Osteocyte (in vitro differentiated cells): ENCODE data around the gene KIF16B. TPM values are rescaled to one million over a fixed set of nuclear protein-coding genes. Genes with fewer than 3 reads are reported as not detected.

Experiments
- DNase-seq: peaks from one replicate; pipeline ENCODE4 v3.0.0; 2021; ENCODE audit warnings: mixed read lengths; ENCODE audit not compliant: unreplicated experiment; ENCODE audit errors: extremely low spot score
- H3K27ac Mint-ChIP-seq: one replicate; pipeline ENCODE4 v1.8.0; 2021; ENCODE audit warnings: mild to moderate bottlenecking, mixed read lengths; ENCODE audit not compliant: unreplicated experiment
- H3K27me3 Mint-ChIP-seq: one replicate; pipeline ENCODE4 v1.8.0; 2021; ENCODE audit warnings: mixed read lengths; ENCODE audit not compliant: unreplicated experiment
- H3K36me3 Mint-ChIP-seq: one replicate; pipeline ENCODE4 v1.8.0; 2021; ENCODE audit warnings: mixed read lengths; ENCODE audit not compliant: unreplicated experiment
- H3K4me1 Mint-ChIP-seq: one replicate; pipeline ENCODE4 v1.8.0; 2021; ENCODE audit warnings: mixed read lengths; ENCODE audit not compliant: unreplicated experiment
- H3K4me3 Mint-ChIP-seq: one replicate; pipeline ENCODE4 v1.8.0; 2021; ENCODE audit warnings: mild to moderate bottlenecking, moderate library complexity, mixed read lengths; ENCODE audit not compliant: unreplicated experiment
- H3K9me3 Mint-ChIP-seq: one replicate; pipeline ENCODE4 v1.8.0; 2021; ENCODE audit warnings: mixed read lengths; ENCODE audit not compliant: unreplicated experiment
- CTCF ChIP-seq: fragments of 200-600 bp; sonication (generic); IDR thresholded peaks from 2 replicates; pipeline ENCODE4 v1.5.0; 2021; ENCODE audit warnings: antibody characterized with exemption, mild to moderate bottlenecking, moderate library complexity
- total RNA-seq: library from RNA; stranded (reverse); gene quantifications from 2 replicates; pipeline ENCODE4 v1.2.1, GENCODE V29; 2021

Gene KIF16B
- total RNA-seq, 1 donor from 2014 or later: 10.2 TPM

GRCh38 chr20:16349523-16350260, 223.6 kb downstream of the KIF16B start:
- H3K4me1 Mint-ChIP-seq: peaks cover 3% of the 10 kb centered on the region
- no peak for TF ChIP-seq CTCF
- no peak overlapping the region for H3K27ac Mint-ChIP-seq
- no peak for DNase-seq
- no peak overlapping the region for H3K4me3 Mint-ChIP-seq
- no peaks in the 10 kb centered on the region for H3K9me3 Mint-ChIP-seq
- H3K27me3 Mint-ChIP-seq: no peaks in the 10 kb centered on the region
- no peaks in the 10 kb centered on the region for H3K36me3 Mint-ChIP-seq

GRCh38 chr20:16346956-16347355, 226.3 kb downstream of the KIF16B start:
- H3K36me3 Mint-ChIP-seq: no peaks in the 10 kb centered on the region
- DNase-seq: no peak
- no peak for TF ChIP-seq CTCF
- H3K27ac Mint-ChIP-seq: no peak overlapping the region
- peaks cover 3% of the 10 kb centered on the region for H3K4me1 Mint-ChIP-seq
- no peaks in the 10 kb centered on the region for H3K9me3 Mint-ChIP-seq
- H3K4me3 Mint-ChIP-seq: no peak overlapping the region
- no peaks in the 10 kb centered on the region for H3K27me3 Mint-ChIP-seq

- H3K27me3 Mint-ChIP-seq: no peaks in the 10 kb centered on the region
- peaks cover 15% of the 10 kb centered on the region for H3K9me3 Mint-ChIP-seq
- no peak for TF ChIP-seq CTCF
- H3K4me3 Mint-ChIP-seq: no peak overlapping the region
- no peak for DNase-seq
- H3K36me3 Mint-ChIP-seq: peaks cover 19% of the 10 kb centered on the region
- H3K4me1 Mint-ChIP-seq: no peaks in the 10 kb centered on the region
- no peak overlapping the region for H3K27ac Mint-ChIP-seq
These were observed 235.5 kb downstream of the KIF16B start for GRCh38 chr20:16337707-16338106.

GRCh38 chr20:16327606-16328005, 245.6 kb downstream of the KIF16B start:
- no peak overlapping the region for H3K27ac Mint-ChIP-seq
- no peak for DNase-seq
- TF ChIP-seq CTCF: no peak
- no peak overlapping the region for H3K4me3 Mint-ChIP-seq
- H3K4me1 Mint-ChIP-seq: no peaks in the 10 kb centered on the region
- H3K9me3 Mint-ChIP-seq: peaks cover 12% of the 10 kb centered on the region
- H3K36me3 Mint-ChIP-seq: peaks cover 8% of the 10 kb centered on the region
- H3K27me3 Mint-ChIP-seq: no peaks in the 10 kb centered on the region

- H3K36me3 Mint-ChIP-seq: peaks cover 5% of the 10 kb centered on the region
- no peak for DNase-seq
- no peaks in the 10 kb centered on the region for H3K4me1 Mint-ChIP-seq
- no peaks in the 10 kb centered on the region for H3K27me3 Mint-ChIP-seq
- peaks cover 12% of the 10 kb centered on the region for H3K9me3 Mint-ChIP-seq
- no peak for TF ChIP-seq CTCF
- H3K27ac Mint-ChIP-seq: no peak overlapping the region
- H3K4me3 Mint-ChIP-seq: no peak overlapping the region
These were observed 252.0 kb downstream of the KIF16B start for GRCh38 chr20:16321291-16321690.
